HG02763 (cell line): ENCODE measurements around the gene KYAT1.
A peak's percentile ranks its signal among the peaks of the same experiment; 100 is the strongest.
"Not testable (repeated sequence)": the region's sequence is repeated elsewhere in the genome, so short reads cannot be mapped to it uniquely, and the experiment has no call there.

Experiments
- ATAC-seq: cut with Tn5 transposase; IDR thresholded peaks from one replicate; pipeline ENCODE4 v1.9.1; 2021; ENCODE audit warnings: mild to moderate bottlenecking, moderate library complexity; ENCODE audit not compliant: unreplicated experiment

The KYAT1 gene

GRCh38 chr9:128843171-128843570, 38.6 kb downstream of the KYAT1 start:
- ATAC-seq, result not testable (repeated sequence)

DNA sequence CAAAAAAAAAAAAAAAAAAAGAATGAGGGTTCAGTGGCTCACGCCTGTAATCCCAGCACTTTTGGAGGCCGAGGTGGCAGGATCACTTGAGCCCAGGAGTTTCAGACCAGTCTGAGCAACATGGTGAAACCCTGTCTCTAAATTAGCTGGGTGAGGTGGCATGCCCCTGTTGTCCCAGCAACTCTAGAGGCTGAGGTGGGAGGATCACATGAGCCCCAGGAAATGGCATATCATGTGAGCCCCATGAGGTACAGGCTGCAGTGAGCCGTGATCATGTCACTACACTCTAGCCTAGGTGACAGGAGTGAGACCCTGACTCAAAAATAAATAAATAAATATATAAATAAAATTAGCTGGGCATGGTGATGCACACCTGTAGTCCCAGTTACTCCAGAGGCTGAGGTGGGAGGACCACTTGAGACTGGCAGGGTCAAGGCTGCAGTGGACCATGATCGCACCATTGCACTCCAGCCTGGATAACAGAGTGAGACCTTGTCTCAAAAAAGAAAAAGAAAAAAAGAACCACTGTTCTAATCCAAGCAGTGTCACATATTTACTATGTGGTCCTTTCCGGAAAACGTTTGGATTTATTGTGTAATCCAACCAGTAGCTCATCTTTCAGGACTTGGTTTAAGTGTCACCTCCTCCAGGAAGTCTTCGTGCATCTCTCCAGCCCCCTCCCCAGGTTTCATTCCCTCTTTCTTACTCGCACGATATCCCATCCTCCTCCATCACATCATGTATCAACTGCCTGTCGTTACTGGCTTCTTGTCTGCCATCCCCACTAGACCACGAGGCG, 39.9 kb downstream of the KYAT1 start:
- ATAC-seq, result no peak

DNA sequence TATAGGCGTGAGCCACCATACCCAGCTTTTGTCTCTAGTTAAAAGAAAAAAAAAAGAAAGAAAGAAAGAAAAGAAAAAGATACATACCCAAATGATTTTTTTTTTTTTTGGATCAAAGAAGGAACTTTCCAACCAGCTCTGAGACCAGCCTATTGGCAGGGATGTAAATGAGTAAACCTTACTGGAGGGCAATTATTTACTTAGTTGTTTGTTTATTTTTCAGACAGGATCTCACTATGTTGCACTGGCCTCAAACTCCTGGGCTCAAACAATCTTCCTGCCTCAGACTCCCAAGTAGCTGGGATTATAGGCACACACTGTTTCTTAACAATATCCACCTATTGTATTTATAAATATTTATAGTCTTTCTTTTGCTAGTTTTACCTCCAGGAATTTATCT, 41.2 kb downstream of the KYAT1 start:
- ATAC-seq, result no peak

DNA sequence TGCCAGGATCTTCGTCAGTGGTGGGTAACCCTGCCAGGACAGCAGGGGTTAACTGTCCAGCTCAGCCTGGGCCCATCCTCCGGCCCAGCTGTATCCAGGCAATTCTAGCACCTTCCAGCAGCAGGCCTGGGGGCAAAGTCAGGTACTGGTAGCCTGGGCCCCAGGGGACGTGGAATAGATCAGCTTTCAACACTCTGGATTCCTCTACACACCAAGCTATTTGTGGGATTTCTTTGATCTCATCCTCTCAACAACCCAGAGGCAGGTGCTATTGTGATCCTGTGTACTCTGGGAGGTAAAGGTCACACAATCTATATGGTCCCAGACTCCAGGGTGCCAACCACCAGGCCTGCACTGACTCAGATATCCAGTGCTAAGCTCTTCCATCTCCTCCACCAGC, 43.4 kb downstream of the KYAT1 start:
- ATAC-seq, result no peak

DNA sequence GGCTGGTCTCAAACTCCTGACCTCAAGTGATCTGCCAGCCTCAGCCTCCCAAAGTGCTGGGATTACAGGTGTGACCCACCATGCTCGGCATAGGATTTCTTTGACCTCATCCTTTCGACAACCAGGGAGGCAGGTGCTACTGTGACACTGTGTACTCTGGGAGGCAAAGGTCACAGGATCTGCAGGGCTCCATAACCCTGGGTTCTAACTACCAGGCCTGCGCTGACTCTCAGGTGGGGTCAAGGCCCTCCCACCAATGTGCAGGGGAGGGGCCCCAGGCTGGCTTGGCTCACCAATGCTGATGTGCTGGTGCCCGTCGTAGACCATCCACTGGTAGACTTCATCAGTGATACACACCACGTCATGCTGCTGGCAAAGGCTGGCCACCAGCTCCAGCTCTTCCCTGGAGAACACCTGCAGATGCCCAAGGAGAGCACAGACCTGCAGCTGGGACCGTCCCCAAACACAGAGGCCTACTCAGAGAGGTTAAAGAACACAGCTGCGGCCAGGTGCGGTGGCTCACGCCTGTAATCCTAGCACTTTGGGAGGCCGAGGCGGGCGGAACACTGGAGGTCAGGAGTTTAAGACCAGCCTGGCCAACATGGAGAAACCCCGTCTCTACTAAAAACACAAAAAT, 45.1 kb downstream of the KYAT1 start:
- ATAC-seq, result no peak

DNA sequence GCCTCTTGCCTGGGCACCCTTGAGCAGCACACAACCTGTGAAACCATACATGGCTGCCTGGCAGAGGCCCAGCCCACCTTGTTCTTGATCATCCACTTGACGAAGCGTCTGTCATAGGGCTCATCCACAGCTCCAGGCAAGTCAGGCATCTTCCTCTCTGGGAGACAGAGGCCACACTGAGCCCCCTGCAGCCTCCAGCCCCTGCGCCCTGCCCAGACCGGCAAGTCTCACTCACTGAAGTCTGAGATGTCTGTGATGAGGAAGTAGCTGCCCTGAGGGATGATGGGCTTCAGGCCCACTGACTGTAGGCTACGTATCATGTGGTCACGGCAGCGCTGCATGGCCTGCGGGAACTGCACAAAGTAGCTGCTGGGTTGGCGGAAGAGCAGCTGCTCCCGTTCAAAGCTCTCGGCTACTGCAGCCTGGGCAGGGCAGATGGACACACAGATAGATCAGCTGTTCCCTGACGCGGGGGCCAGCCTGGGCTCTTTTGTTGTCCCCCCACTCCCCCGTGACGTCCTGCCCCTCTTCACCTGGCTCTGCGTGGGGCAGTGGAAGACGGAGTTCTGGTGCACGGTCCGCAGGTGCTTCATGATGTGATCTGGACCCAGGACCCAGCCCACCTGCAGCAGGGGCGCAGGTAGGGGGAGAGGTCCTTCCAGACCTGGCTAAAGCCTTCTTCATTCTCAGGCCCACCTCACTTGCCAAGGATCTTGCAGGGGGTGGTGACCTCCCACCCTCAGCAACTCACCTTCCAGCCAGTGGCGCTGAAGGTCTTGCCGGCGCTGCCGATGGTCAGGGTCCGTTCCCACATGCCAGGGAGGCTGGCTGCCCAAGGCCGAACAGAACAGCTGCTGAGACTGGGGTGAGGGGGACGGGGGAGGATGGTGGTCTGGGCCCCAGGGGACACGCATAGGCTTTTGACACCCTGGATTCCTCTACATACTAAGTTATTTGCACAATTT, 46.2 kb downstream of the KYAT1 start:
- no peak for ATAC-seq

DNA sequence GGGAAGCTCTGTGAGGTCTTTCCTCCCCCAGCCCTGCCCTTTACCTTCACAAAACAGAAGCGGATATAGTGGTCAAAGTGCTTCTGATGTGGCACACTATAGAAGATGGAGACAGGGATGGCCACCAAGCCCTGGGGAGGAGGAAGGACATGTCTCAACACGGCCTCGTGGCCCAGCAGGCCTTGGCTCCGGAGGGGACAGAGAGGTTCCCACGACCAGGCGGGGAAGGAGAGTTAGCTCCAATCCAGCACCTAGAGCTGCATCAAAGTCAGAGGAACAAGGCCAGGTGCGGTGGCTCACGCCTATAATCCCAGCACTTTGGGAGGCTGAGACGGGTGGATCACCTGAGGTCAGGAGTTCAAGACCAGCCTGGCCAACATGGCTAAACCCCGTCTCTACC, 48.1 kb downstream of the KYAT1 start:
- no peak for ATAC-seq

DNA sequence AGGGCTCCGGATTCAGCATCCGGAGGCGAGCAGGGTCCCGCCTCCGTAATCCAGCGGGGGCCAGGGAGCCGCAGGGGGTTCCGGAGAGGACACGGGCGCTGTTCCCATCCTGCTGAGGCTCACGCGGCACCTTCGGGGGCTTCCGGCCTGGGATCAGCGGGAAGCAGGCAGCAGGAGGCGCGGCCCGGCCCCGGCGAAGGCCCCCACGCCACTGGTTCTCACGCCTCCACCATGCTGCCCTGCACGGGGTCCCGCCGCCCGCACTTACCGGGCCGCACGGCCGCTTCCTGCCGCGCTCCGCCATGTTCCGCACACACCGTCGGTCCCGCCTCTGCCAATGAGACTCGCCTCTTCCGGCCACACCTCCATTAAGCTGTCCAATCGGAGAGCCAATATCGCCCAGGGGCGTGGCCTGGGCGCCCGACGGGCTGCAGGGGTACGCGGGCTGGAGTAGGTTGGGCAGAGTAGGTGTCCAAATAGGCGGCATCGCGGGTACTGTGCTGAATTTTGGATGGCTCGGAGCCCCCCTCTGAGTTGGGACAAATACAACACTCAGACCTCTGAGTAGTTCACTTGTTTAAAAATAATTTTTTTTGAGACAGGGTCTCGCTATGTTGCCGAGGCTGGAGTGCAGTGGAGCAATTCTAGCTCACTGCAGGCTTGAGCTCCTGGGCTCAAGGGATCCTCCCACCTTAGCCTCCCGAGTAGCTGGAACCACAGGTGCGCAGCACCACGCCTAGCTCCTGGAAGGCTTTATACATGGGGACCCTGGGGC, 52.1 kb downstream of the KYAT1 start, which contains the start of gene SPOUT1:
Gene SPOUT1, minus strand, starts transcription at position 318 of the 775 bp plus-strand sequence. Its CDS starts 14 bp downstream, at position 304.
- ATAC-seq, result peak; percentile 96

DNA sequence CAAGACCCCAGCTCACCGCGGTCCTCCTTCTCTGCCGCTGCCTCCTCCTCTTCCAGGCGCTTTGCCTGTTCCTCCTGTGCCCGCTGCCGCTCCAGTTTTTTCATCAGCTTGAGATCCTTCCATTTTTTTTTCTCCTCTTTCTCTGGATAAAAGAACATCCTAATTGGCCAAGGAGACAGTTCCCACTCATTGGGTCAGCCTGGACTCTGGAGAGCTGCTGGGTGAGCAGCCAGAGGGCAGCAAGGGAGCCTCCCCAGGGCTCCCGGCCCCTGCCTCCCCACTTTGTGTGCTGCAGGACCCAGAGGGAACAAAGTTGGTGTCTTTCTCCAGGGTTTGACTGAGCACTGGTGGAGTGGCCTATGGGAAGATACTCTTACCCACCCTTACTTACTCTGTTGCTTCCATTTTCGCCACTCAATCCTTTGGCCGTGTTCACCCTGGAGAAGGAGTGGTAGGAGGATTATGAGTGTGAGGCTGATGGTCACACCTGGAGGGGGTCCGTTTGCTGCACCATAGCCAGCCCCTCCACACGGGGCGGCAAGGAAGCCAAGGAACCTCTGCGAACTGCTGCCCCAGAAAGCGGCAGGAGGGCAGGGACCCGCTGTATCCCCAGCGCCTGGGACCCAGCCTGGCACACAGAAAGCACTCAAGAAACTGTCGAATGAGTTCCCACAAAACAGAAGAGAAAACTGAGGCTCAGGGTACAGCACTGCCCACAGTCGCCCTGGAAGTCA, 52.9 kb downstream of the KYAT1 start:
- ATAC-seq, result no peak

GRCh38 chr9:128828267-128828666, 53.5 kb downstream of the KYAT1 start:
- no peak for ATAC-seq

- ATAC-seq, result no peak
These were observed 55.6 kb downstream of the KYAT1 start for GRCh38 chr9:128825923-128826700.

- no peak for ATAC-seq
These were observed 56.8 kb downstream of the KYAT1 start for GRCh38 chr9:128824911-128825310.

DNA sequence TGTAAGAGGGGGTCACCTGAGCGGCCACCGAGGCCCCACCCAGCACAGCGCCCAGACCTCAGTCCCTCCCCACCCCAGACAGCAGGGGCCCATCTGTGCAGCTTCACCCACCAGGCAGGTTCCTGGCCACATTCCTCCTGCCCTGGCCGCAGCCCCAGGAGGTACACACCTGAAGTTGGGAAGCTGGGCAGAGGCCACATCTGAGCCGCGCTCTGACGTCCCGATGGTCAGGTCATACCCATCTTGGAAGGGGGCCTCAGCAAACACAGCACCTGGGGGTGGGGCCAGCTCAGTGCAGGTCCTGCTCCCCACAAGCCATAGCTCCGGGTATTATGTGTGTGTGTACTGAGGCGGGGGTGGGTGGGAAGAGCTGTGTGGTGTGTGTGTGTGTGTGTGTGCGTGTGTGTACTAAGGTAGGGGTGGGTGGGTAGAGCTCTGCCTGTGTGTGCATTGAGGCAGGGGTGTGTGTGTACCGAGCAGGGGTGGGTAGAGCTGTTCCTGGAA, 57.8 kb downstream of the KYAT1 start:
- ATAC-seq, result no peak

GRCh38 chr9:128823362-128823902, 58.3 kb downstream of the KYAT1 start:
- ATAC-seq, result no peak

- ATAC-seq, result no peak
These were observed 59.2 kb downstream of the KYAT1 start for GRCh38 chr9:128822407-128823042.

GRCh38 chr9:128821584-128822406, 60.0 kb downstream of the KYAT1 start:
- ATAC-seq, result no peak
